Adrenal gland (tissue), 5 donors: ENCODE measurements around the gene ZSWIM6.

ENCODE experiments used
- POLR2A ChIP-seq, 2 donors: fragments of 450-650 bp; IDR thresholded peaks; one replicate each; pipeline ENCODE4 v1.6.1; 2017; ENCODE audit warnings: antibody characterized with exemption in 2 of 2, mild to moderate bottlenecking in 2 of 2, moderate library complexity in 1 of 2
- TF ChIP-seq, protein P1 (sequence below), 6 experiments: fragments of 450-650 bp in 4 of 6; fragments of 200-600 bp in 2 of 6; sonication (generic) in 1 of 6; IDR thresholded peaks; 1 replicate in 5 of 6; 2 replicates in 1 of 6; pipeline versions ENCODE4 v1.5.1 to v1.8.0; 2016 to 2021; ENCODE audit warnings: antibody characterized with exemption in 6 of 6, mild to moderate bottlenecking in 2 of 6, moderate library complexity in 1 of 6
- donor health status: DM: no; HTN: no; CAD: no.

DNA sequence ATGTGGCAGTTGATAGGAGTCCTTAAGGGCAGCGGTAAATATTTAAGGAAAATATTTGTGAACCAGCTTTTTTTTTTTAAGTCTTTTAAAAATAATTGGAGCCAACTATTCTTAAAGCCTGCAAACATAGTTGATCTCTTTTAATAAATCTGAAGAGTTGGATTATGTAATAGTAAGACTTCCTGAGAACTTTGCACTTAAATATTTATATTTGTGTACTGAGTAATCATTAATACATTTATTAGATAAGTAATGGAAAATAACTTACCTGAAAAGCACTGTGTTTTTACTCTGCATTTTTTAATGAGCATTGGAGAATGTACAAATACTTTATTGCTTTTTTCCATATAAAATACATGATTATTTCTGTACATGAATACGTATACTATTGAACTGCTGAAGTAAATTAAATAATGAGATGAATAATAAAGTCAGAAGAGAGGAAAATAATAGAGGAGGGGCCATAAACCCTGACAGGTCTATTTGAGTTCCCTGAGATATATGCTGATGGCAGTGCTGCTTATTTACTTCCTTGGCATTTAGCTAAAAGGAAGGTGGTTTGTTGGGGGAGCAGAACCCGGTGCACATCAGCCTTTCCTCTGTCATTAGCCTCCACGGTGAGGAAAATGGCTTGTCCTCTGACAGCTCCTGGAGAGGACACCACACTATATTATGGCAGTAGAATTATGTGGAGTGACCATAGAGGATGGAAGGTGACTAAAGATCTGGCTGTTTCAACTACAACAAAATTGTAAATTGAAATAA lies 148.0 kb downstream of the ZSWIM6 start:
- TF ChIP-seq, protein P1, sequence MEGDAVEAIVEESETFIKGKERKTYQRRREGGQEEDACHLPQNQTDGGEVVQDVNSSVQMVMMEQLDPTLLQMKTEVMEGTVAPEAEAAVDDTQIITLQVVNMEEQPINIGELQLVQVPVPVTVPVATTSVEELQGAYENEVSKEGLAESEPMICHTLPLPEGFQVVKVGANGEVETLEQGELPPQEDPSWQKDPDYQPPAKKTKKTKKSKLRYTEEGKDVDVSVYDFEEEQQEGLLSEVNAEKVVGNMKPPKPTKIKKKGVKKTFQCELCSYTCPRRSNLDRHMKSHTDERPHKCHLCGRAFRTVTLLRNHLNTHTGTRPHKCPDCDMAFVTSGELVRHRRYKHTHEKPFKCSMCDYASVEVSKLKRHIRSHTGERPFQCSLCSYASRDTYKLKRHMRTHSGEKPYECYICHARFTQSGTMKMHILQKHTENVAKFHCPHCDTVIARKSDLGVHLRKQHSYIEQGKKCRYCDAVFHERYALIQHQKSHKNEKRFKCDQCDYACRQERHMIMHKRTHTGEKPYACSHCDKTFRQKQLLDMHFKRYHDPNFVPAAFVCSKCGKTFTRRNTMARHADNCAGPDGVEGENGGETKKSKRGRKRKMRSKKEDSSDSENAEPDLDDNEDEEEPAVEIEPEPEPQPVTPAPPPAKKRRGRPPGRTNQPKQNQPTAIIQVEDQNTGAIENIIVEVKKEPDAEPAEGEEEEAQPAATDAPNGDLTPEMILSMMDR (IDR thresholded peaks at IDR 0.05), result no peak
- no peak for TF ChIP-seq POLR2A (IDR thresholded peaks at IDR 0.05)
